Measurements from ENCODE around the gene NF1.

The NF1 gene

GRCh38 chr17:31313982-31314781 is 219.4 kb downstream of the NF1 start, which contains the start of gene EVI2B:
Gene EVI2B, minus strand, starts transcription at chr17:31314054. Its CDS starts 8,445 bp downstream, at chr17:31305609.
- Histone ChIP-seq H2AFZ (ENCODE audit: low read length) (no peak within 1 kb of the TSS), H3K4me1 (ENCODE audit: insufficient read depth, low read length, severe bottlenecking) (peaks cover 89% of the 10 kb centered on the region), H3F3A (ENCODE audit: insufficient read depth, low read length) (peaks cover 11% of the 10 kb centered on the region), H4K20me1 (ENCODE audit: insufficient read depth, low read length) (no peaks in the 10 kb centered on the region), H3K9me3 (ENCODE audit: low read length) (no peaks in the 10 kb centered on the region), H3K4me2 (ENCODE audit: low read length) (peak within 1 kb of the TSS; percentile 91), H3K9ac (ENCODE audit: low read length) (peak within 1 kb of the TSS; percentile 82), H3K4me3 (ENCODE audit: low read depth, low read length, poor library complexity, severe bottlenecking) (peak within 1 kb of the TSS; percentile 58), H3K27ac (ENCODE audit: low read depth, low read length, poor library complexity, severe bottlenecking) (peak within 1 kb of the TSS; percentile 98), H3K36me3 (ENCODE audit: insufficient read depth, low read length) (peaks cover 23% of the 10 kb centered on the region), H3K9me2 (ENCODE audit: low read depth, low read length) (no peaks in the 10 kb centered on the region), H3K27me3 (ENCODE audit: insufficient read depth, low read length) (no peaks in the 10 kb centered on the region), H3K79me2 (ENCODE audit: insufficient read depth, low read length) (peaks cover 48% of the 10 kb centered on the region)
- TF ChIP-seq EZH2 (IDR thresholded peaks at IDR 0.05; ENCODE audit: borderline replicate concordance, low read length), result no peak
- TF ChIP-seq, protein P1, sequence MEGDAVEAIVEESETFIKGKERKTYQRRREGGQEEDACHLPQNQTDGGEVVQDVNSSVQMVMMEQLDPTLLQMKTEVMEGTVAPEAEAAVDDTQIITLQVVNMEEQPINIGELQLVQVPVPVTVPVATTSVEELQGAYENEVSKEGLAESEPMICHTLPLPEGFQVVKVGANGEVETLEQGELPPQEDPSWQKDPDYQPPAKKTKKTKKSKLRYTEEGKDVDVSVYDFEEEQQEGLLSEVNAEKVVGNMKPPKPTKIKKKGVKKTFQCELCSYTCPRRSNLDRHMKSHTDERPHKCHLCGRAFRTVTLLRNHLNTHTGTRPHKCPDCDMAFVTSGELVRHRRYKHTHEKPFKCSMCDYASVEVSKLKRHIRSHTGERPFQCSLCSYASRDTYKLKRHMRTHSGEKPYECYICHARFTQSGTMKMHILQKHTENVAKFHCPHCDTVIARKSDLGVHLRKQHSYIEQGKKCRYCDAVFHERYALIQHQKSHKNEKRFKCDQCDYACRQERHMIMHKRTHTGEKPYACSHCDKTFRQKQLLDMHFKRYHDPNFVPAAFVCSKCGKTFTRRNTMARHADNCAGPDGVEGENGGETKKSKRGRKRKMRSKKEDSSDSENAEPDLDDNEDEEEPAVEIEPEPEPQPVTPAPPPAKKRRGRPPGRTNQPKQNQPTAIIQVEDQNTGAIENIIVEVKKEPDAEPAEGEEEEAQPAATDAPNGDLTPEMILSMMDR (IDR thresholded peaks at IDR 0.05; ENCODE audit: low read length), result no peak

- H3K36me3 ChIP-seq (ENCODE audit: insufficient read depth, low read length), result peaks cover 23% of the 10 kb centered on the region
- H4K20me1 ChIP-seq (ENCODE audit: insufficient read depth, low read length), result no peaks in the 10 kb centered on the region
- no peaks in the 10 kb centered on the region for H3K9me2 ChIP-seq (ENCODE audit: low read depth, low read length)
- H3K4me2 ChIP-seq (ENCODE audit: low read length), result no peak overlapping the region
- TF ChIP-seq EZH2 (IDR thresholded peaks at IDR 0.05; ENCODE audit: borderline replicate concordance, low read length), result no peak
- TF ChIP-seq, protein P1 (IDR thresholded peaks at IDR 0.05; ENCODE audit: low read length), result no peak
- H2AFZ ChIP-seq (ENCODE audit: low read length), result no peak overlapping the region
- no peaks in the 10 kb centered on the region for H3K9me3 ChIP-seq (ENCODE audit: low read length)
- peak overlapping the region; percentile 58 for H3K4me3 ChIP-seq (ENCODE audit: low read depth, low read length, poor library complexity, severe bottlenecking)
- H3K79me2 ChIP-seq (ENCODE audit: insufficient read depth, low read length), result peaks cover 50% of the 10 kb centered on the region
- H3F3A ChIP-seq (ENCODE audit: insufficient read depth, low read length), result peaks cover 9% of the 10 kb centered on the region
- H3K27ac ChIP-seq (ENCODE audit: low read depth, low read length, poor library complexity, severe bottlenecking), result peak overlapping the region; percentile 98
- H3K9ac ChIP-seq (ENCODE audit: low read length), result no peak overlapping the region
- H3K4me1 ChIP-seq (ENCODE audit: insufficient read depth, low read length, severe bottlenecking), result peaks cover 88% of the 10 kb centered on the region
- no peaks in the 10 kb centered on the region for H3K27me3 ChIP-seq (ENCODE audit: insufficient read depth, low read length)
These were observed 220.0 kb downstream of the NF1 start for GRCh38 chr17:31314782-31315100.

- Histone ChIP-seq H4K20me1 (ENCODE audit: insufficient read depth, low read length) (no peaks in the 10 kb centered on the region), H2AFZ (ENCODE audit: low read length) (no peak overlapping the region), H3K9ac (ENCODE audit: low read length) (peak overlapping the region; percentile 82), H3K36me3 (ENCODE audit: insufficient read depth, low read length) (peaks cover 34% of the 10 kb centered on the region), H3K4me1 (ENCODE audit: insufficient read depth, low read length, severe bottlenecking) (peaks cover 71% of the 10 kb centered on the region), H3K9me2 (ENCODE audit: low read depth, low read length) (no peaks in the 10 kb centered on the region), H3K4me2 (ENCODE audit: low read length) (peak overlapping the region; percentile 72), H3K27me3 (ENCODE audit: insufficient read depth, low read length) (no peaks in the 10 kb centered on the region), H3K9me3 (ENCODE audit: low read length) (no peaks in the 10 kb centered on the region), H3K4me3 (ENCODE audit: low read depth, low read length, poor library complexity, severe bottlenecking) (peak overlapping the region; percentile 89), H3K27ac (ENCODE audit: low read depth, low read length, poor library complexity, severe bottlenecking) (peak overlapping the region; percentile 98), H3K79me2 (ENCODE audit: insufficient read depth, low read length) (peaks cover 48% of the 10 kb centered on the region), H3F3A (ENCODE audit: insufficient read depth, low read length) (peaks cover 10% of the 10 kb centered on the region)
- TF ChIP-seq, protein P1 (IDR thresholded peaks at IDR 0.05; ENCODE audit: low read length), result no peak
- no peak for TF ChIP-seq EZH2 (IDR thresholded peaks at IDR 0.05; ENCODE audit: borderline replicate concordance, low read length)
These were observed 223.6 kb downstream of the NF1 start for GRCh38 chr17:31318298-31318801.
